CD4-positive, alpha-beta T cell treated with Interleukin-4 for 4 hours (primary cell): Measurements from ENCODE around the gene ILRUN.
"Not testable (repeated sequence)": the region's sequence is repeated elsewhere in the genome, so short reads cannot be mapped to it uniquely, and the experiment has no call there.

ENCODE experiments used
- DNase-seq: peaks from one replicate; pipeline ENCODE4 v3.0.0-alpha.2; 2020

Gene ILRUN

GRCh38 chr6:34663371-34663770 lies 33.2 kb downstream of the ILRUN start:
- no peak for DNase-seq

DNA sequence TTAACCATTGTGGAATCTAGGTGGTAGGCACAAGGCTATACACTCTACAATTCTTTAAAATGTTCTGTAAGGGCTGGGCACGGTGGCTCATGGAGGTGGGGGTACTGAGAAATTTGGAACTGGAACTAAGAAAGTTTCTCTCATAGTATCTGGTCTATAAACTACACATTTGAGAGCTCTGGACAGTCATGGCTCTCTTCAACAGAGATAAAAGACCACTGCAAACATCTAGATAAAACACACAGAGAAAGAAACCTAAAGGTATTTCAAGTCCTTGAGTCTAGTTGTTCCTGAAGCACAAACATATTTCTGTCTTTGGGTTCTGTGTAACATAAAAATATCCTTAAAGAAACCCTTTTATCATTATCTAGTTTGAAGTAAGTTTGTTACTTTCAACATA lies 35.2 kb downstream of the ILRUN start:
- DNase-seq: no peak

- no peak for DNase-seq
These were observed 37.8 kb downstream of the ILRUN start for GRCh38 chr6:34658605-34659265.

GRCh38 chr6:34657979-34658480 lies 38.5 kb downstream of the ILRUN start:
- not testable (repeated sequence) for DNase-seq

DNA sequence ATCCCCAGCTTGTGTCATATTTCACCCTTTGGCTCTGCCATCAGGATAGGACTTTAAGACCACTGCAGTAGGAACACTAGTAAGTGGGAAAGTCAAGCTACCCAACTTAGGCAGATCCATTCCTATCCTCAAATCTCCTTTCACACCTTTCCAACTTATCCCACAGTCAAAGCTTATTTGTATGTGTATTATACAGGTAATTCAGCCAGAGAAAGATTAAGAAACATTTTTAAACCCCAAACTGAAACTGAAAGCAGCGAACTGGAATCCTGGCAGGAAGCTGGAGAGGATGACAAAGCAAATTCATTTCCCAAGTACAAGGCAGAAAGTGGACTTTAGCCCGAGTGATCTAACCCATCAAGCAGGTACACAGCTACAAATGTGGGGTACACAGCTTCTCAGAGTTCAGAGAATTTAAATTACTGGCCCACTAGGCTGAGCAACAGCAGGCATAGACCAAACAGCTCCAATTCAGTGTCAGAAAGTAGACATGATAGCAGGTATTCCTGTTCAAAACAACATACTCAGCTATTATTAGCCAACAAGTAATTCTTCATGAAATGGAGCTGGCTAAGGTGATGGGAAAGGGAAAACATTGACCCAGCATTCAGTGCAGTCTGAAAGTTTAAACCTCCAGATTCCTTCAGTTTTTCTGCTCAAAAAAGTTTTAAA lies 39.1 kb downstream of the ILRUN start:
- DNase-seq: peak; percentile 45

GRCh38 chr6:34657037-34657306 lies 39.6 kb downstream of the ILRUN start:
- DNase-seq: no peak

GRCh38 chr6:34656378-34657036 lies 40.1 kb downstream of the ILRUN start:
- DNase-seq: peak; percentile 44

- DNase-seq: not testable (repeated sequence)
These were observed 40.6 kb downstream of the ILRUN start for GRCh38 chr6:34655876-34656377.

DNA sequence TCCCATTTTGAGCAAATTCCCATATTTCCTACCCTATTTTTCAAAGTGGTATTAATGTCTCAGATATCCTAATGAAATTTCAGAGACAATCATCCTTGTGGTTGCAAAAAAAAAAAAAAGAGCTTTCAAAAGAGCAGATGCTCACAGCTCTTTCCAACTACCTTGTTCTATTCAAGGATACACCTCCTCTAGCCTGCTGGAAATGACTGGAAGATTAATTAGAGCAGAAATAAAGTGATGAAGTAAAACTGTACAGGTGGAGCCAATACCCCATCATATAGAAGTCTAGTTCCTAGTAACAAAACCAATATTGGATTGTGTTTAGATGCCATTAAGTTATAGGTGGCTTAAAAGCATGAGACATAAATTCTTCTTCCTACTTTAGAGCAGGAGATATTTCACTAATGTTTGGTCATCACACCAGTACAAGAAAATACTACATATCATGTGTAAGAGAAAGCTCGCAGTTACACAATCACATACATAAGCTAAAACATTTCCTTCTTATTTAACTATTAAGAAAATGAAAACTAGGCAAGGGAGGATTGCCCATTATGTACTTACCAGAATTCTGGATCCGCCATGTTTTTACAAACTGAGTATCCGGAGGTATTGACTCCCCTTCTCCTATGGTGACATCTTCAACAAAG lies 42.4 kb downstream of the ILRUN start:
- no peak for DNase-seq

GRCh38 chr6:34652263-34652662 lies 44.3 kb downstream of the ILRUN start:
- DNase-seq: no peak

- no peak for DNase-seq
These were observed 45.7 kb downstream of the ILRUN start for GRCh38 chr6:34650823-34651222.

DNA sequence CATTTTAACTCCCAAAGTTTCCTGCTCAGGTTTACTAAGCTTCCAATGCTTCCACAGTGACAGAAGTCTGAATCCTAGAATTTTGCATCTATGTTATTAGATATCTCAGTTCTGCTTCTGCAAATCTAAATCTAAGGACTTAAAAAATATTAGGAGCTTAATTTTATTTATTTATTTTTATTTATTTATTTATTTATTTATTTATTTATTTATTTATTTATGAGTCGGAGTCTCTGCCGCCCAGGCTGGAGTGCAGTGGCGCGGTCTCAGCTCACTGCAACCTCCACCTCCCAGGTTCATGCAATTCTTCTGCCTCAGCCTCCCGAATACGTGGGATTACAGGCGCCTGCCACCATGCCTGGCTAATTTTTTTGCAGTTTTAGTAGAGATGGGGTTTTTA lies 46.3 kb downstream of the ILRUN start:
- not testable (repeated sequence) for DNase-seq

GRCh38 chr6:34648806-34649205 lies 47.8 kb downstream of the ILRUN start:
- DNase-seq: no peak
